GM12872 (cell line): ENCODE measurements around the gene VEGFC.

Experiments used
- CTCF ChIP-seq: IDR thresholded peaks from 3 replicates; pipeline ENCODE4 v1.5.1; 2011; ENCODE audit warnings: low read depth, mild to moderate bottlenecking, low read length, moderate library complexity; ENCODE audit not compliant: insufficient read depth

The VEGFC gene

DNA sequence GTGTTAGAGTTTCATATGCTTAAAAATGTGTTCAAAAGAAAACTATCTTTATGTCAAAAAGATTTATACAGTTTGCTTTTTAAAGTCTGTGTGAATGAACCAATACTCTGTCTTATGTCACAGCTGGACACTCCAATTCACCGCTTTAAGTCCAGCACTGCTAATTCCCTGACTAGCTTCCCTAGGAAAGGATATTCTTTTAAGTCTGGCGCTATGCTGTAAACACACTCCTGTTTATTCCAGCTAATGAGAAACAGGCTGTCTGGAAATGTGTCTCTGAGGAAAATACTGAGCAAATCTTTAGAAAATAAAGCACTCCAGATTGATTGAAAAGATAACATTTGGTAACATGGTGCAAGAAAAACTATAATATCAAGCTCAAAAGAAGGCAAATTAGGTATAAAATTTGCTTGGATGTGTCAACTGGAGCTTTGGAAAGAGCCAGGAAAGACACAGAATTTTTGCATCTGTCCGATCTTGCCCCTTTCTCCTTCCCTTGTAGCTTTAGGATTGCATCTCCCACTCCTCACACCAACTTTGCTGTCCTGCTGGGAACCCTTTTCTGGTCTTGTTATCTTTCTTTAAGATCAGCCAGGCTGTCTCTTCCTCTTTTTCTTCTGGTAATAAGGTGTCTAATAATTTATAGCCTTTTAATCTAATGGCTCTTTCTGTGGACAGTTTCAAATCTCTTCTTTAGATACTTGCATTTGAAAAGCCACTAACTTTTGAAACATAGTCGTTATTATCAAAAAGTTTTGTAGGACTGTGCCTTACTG lies 40.9 kb upstream of the VEGFC start:
- TF ChIP-seq CTCF, result no peak

DNA sequence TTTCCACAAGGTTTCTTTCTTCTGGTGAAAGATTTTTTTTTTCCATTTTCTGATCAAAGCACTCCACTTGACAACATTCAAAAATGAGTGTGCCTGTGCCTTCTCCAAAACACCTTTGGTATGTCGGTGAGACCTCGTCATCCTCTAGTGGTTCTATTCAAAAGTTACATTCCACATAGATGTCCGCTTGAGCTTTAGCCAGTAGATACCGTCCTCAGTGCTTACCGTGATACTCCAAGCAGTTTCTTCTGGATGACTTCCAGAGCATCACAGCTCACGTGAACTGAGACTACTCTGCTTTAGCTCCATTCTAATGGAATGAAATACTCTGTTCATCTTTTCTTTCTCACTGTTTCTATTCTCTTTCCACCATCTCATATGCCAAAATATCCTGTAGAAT lies 38.2 kb upstream of the VEGFC start:
- no peak for TF ChIP-seq CTCF

DNA sequence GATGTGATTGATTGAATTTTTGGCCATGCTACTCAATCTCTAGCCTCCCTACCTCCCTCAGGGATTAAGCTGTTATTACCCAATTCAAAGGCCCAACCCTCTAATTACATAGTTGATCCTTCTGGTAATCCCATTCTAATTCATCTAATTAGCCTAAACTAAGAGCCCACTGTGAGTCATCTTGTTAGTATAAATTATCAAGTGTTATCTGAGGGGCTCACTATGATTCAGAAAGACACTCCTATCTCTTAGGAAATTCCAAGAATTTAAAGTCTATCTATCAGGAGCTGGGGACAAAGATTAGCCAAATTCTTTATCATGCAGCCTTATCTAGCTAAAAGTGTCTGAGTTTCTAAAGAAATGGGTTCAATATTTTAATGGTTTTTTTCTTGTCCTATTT lies 32.9 kb upstream of the VEGFC start:
- no peak for TF ChIP-seq CTCF

DNA sequence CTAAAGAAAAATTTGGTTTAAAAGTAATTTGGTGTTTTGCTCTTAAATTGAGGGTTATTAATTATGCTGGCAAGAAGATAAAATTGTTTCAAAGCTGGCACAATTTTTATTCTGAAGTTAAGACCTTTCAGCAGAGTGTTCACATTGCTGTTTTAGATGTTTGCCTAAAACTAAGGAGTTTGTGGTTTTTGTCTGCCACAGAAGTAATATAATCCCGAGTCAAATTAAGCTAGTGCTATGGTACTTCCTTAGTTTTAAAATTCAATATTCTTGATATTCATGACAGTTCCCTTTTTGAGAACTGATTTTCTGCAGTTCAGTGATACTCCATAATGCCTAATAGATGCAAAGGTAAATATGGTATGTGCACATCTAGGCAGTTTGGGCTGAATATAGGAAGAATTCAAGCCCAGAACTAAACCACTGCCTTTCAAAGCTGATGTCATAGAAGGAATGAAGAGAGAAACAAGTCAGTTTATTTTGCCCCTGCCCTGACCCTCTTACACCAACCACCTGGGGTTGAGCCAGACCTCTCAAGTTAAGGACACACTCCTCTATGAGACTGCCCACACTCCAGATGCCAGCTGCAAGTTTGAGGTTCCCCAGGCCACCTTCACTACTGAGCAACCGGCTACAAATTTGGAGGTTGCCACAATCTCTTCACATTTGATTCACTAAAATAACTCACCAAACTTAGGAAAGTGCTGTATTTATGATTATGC lies 32.1 kb upstream of the VEGFC start:
- no peak for TF ChIP-seq CTCF

GRCh38 chr4:176818531-176818930 lies 25.8 kb upstream of the VEGFC start:
- no peak for TF ChIP-seq CTCF

DNA sequence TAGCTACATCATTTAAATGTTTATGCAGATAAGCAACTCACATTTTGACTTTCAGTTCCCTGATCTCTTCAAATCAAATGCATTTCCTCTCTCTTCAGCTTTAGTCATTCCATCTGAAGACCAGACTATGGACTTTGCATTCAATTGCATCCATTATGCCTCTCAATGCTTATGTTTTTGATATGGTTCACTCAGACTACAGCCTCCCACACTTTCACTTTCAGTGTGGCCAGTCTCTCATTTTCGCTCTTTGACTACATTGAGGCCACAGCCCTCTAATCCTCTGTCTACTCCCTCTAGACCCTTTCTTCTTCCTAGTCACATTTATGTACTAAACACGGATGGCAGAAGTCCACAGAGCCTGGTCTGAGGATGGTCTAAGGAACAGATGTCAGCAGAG lies 24.5 kb upstream of the VEGFC start:
- no peak for TF ChIP-seq CTCF

- TF ChIP-seq CTCF, result no peak
These were observed 22.0 kb upstream of the VEGFC start for GRCh38 chr4:176814770-176815169.
